ENCODE results near the gene SLC6A1. TPM values are rescaled to one million over a fixed set of nuclear protein-coding genes. Genes with fewer than 3 reads are reported as not detected.
A peak's percentile ranks its signal among the peaks of the same experiment; 100 is the strongest.
"Not testable (repeated sequence)": the region's sequence is repeated elsewhere in the genome, so short reads cannot be mapped to it uniquely, and the experiment has no call there.

Gene SLC6A1
- polyA plus RNA-seq, 1 of the 3 experiments (the other 2 are of a cell fraction), result not detected

DNA sequence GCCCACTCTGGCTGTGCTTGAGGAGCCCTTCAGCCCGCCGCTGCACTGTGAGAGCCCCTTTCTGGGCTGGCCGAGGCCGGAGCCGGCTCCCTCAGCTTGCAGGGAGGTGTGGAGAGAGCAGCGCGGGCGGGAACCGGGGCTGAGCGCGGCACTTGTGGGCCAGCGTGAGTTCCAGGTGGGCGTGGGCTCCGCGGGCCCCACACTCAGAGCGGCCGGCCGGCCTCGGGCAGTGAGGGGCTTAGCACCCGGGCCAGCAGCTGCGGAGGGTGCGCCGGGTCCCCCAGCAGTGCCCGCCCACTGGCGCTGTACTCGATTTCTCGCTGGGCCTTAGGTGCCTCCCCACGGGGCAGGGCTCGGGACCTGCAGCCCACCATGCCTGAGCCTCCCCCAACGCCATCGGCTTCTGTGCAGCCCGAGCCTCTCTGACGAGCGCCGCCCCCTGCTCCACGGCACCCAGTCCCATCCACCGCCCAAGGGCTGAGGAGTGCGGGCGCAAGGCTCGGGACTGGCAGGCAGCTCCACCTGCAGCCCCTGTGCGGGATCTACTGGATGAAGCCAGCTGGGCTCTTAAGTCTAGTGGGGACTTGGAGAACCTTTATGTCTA is 68.8 kb downstream of the SLC6A1 start:
- not testable (repeated sequence) for H3F3A ChIP-seq (replicated peaks; ENCODE audit: insufficient read depth); H3K9me2 ChIP-seq; H4K20me1 ChIP-seq (ENCODE audit: insufficient read depth); H3K36me3 ChIP-seq (replicated peaks in 1 of 2; ENCODE audit: control insufficient read depth in 1 of 2, insufficient read depth in 2 of 2, low read length in 1 of 2); H3K9me3 ChIP-seq; H3K4me1 ChIP-seq (ENCODE audit: control insufficient read depth in 1 of 2, insufficient read depth in 2 of 2, low read depth in 1 of 2, low read length in 1 of 2); H3K27me3 ChIP-seq (ENCODE audit: insufficient read depth); H3K79me2 ChIP-seq (ENCODE audit: insufficient read depth)
- ChIA-PET CTCF (interaction anchor here (0.6 to 5.1 kb wide), 62 partner anchors 10 to 590 kb away, joined by 3 to 281 read pairs (median 9); partner anchors contain the start of genes HRH1 and SLC6A1), POLR2A (interaction anchor here (0.6 kb wide), 1 partner anchor 439 kb away, joined by 3 read pairs; no protein-coding TSS in a partner anchor)
- WGBS (ENCODE audit: low lambda C conversion rate), result 18% methylated on average over 16 of the region's 41 CpGs
- H2AFZ ChIP-seq (ENCODE audit: low read depth), result peak overlapping the region; percentile 94
- peak; percentile 36 for DNase-seq
- H3K27ac ChIP-seq (ENCODE audit: low read depth in 2 of 2, low read length in 1 of 2), result 0 out of 4 replicates have a peak overlapping the region, but pooled peaks of 1 of the 2 experiments have one; percentile 37
- peak overlapping the region; percentile 54; the same call in 1 of the 2 replicates for H3K9ac ChIP-seq
- peak overlapping the region; percentile 98 for H3K4me2 ChIP-seq
- TF ChIP-seq, protein P1, sequence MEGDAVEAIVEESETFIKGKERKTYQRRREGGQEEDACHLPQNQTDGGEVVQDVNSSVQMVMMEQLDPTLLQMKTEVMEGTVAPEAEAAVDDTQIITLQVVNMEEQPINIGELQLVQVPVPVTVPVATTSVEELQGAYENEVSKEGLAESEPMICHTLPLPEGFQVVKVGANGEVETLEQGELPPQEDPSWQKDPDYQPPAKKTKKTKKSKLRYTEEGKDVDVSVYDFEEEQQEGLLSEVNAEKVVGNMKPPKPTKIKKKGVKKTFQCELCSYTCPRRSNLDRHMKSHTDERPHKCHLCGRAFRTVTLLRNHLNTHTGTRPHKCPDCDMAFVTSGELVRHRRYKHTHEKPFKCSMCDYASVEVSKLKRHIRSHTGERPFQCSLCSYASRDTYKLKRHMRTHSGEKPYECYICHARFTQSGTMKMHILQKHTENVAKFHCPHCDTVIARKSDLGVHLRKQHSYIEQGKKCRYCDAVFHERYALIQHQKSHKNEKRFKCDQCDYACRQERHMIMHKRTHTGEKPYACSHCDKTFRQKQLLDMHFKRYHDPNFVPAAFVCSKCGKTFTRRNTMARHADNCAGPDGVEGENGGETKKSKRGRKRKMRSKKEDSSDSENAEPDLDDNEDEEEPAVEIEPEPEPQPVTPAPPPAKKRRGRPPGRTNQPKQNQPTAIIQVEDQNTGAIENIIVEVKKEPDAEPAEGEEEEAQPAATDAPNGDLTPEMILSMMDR (IDR thresholded peaks at IDR 0.05), result peak; percentile 14; the same call in 1 of the 2 replicates
- peak; percentile 5 for TF ChIP-seq MXI1 (IDR thresholded peaks at IDR 0.05; ENCODE audit: low read depth, low read length)
- peak overlapping the region; percentile 51 to 88 for H3K4me3 ChIP-seq (ENCODE audit: low read depth in 2 of 2, low read length in 1 of 2)

DNA sequence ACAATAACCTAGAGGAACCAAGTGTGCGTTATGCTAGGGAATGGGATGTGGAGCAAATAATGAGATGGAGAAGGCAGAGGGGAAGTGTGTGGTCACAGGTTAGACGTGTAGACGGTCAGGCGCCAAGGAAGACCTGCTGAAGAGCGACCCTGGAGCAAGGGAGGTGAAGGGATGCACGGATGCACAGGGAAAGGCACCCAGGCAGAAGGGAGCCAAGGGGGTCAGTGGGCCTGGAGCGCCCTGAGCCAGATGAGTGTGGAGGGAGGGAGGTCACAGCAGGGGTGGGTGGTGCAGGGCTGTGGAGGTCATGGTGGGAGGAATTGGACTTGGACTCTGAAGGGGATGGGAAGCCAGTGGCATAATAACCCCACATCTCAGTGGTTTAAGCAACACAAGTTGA is 70.2 kb downstream of the SLC6A1 start:
- TF ChIP-seq, protein P2, sequence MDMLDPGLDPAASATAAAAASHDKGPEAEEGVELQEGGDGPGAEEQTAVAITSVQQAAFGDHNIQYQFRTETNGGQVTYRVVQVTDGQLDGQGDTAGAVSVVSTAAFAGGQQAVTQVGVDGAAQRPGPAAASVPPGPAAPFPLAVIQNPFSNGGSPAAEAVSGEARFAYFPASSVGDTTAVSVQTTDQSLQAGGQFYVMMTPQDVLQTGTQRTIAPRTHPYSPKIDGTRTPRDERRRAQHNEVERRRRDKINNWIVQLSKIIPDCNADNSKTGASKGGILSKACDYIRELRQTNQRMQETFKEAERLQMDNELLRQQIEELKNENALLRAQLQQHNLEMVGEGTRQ (IDR thresholded peaks at IDR 0.05; ENCODE audit: borderline replicate concordance, low read depth, low read length), result no peak
- TF ChIP-seq FOXJ3 (CRISPR knock-in tag; IDR thresholded peaks at IDR 0.05) (no peak), FOSL2 (IDR thresholded peaks at IDR 0.05; ENCODE audit: borderline replicate concordance, low read depth) (no peak), CHD2 (IDR thresholded peaks at IDR 0.05; ENCODE audit: low read length, partially characterized antibody) (no peak), SMC3 (IDR thresholded peaks at IDR 0.05; ENCODE audit: low read depth, low read length) (no peak), POLR2AphosphoS5 (IDR thresholded peaks at IDR 0.05; ENCODE audit: low read depth, low read length) (no peak), NRF1 (IDR thresholded peaks at IDR 0.05; ENCODE audit: low read depth, low read length) (no peak), TAF1 (IDR thresholded peaks at IDR 0.05; ENCODE audit: borderline replicate concordance, low read depth, low read length) (no peak), TEAD4 (IDR thresholded peaks at IDR 0.05; ENCODE audit: borderline replicate concordance, insufficient read depth) (no peak)
- TF ChIP-seq, protein P3, sequence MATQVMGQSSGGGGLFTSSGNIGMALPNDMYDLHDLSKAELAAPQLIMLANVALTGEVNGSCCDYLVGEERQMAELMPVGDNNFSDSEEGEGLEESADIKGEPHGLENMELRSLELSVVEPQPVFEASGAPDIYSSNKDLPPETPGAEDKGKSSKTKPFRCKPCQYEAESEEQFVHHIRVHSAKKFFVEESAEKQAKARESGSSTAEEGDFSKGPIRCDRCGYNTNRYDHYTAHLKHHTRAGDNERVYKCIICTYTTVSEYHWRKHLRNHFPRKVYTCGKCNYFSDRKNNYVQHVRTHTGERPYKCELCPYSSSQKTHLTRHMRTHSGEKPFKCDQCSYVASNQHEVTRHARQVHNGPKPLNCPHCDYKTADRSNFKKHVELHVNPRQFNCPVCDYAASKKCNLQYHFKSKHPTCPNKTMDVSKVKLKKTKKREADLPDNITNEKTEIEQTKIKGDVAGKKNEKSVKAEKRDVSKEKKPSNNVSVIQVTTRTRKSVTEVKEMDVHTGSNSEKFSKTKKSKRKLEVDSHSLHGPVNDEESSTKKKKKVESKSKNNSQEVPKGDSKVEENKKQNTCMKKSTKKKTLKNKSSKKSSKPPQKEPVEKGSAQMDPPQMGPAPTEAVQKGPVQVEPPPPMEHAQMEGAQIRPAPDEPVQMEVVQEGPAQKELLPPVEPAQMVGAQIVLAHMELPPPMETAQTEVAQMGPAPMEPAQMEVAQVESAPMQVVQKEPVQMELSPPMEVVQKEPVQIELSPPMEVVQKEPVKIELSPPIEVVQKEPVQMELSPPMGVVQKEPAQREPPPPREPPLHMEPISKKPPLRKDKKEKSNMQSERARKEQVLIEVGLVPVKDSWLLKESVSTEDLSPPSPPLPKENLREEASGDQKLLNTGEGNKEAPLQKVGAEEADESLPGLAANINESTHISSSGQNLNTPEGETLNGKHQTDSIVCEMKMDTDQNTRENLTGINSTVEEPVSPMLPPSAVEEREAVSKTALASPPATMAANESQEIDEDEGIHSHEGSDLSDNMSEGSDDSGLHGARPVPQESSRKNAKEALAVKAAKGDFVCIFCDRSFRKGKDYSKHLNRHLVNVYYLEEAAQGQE (IDR thresholded peaks at IDR 0.05; ENCODE audit: low read depth, low read length), result no peak
- TF ChIP-seq, protein P4, sequence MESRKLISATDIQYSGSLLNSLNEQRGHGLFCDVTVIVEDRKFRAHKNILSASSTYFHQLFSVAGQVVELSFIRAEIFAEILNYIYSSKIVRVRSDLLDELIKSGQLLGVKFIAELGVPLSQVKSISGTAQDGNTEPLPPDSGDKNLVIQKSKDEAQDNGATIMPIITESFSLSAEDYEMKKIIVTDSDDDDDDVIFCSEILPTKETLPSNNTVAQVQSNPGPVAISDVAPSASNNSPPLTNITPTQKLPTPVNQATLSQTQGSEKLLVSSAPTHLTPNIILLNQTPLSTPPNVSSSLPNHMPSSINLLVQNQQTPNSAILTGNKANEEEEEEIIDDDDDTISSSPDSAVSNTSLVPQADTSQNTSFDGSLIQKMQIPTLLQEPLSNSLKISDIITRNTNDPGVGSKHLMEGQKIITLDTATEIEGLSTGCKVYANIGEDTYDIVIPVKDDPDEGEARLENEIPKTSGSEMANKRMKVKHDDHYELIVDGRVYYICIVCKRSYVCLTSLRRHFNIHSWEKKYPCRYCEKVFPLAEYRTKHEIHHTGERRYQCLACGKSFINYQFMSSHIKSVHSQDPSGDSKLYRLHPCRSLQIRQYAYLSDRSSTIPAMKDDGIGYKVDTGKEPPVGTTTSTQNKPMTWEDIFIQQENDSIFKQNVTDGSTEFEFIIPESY (IDR thresholded peaks at IDR 0.05; ENCODE audit: borderline replicate concordance, low read depth), result no peak
- no peaks in the 10 kb centered on the region for H3K9me2 ChIP-seq
- H3F3A ChIP-seq (replicated peaks; ENCODE audit: insufficient read depth), result no peaks in the 10 kb centered on the region
- POLR2A ChIA-PET, result no interaction called here
- H3K9ac ChIP-seq, result no peak overlapping the region
- H3K4me3 ChIP-seq (ENCODE audit: low read depth in 2 of 2, low read length in 1 of 2), result no peak overlapping the region
- no peak for DNase-seq
- peaks cover 0 to 9% of the 10 kb centered on the region in 2 experiments; a peak in 1 of 4 replicates for H3K4me1 ChIP-seq (ENCODE audit: control insufficient read depth in 1 of 2, insufficient read depth in 2 of 2, low read depth in 1 of 2, low read length in 1 of 2)
- H3K79me2 ChIP-seq (ENCODE audit: insufficient read depth), result no peaks in the 10 kb centered on the region
- H3K9me3 ChIP-seq, result no peaks in the 10 kb centered on the region
- no peaks in the 10 kb centered on the region for H4K20me1 ChIP-seq (ENCODE audit: insufficient read depth)
- H3K27me3 ChIP-seq (ENCODE audit: insufficient read depth), result no peaks in the 10 kb centered on the region
- no peak overlapping the region for H2AFZ ChIP-seq (ENCODE audit: low read depth)
- H3K4me2 ChIP-seq, result no peak overlapping the region
- no peaks in the 10 kb centered on the region for H3K36me3 ChIP-seq (replicated peaks in 1 of 2; ENCODE audit: control insufficient read depth in 1 of 2, insufficient read depth in 2 of 2, low read length in 1 of 2)
- 92% methylated on average over 7 of the region's 7 CpGs for WGBS (ENCODE audit: low lambda C conversion rate)
- H3K27ac ChIP-seq (ENCODE audit: low read depth in 2 of 2, low read length in 1 of 2), result no peak overlapping the region
- CTCF ChIA-PET, result interaction anchor here (1.8 to 5.1 kb wide), 4 partner anchors 107 to 324 kb away, joined by 5 to 152 read pairs (median 48); no protein-coding TSS in a partner anchor
